Natural killer cell (primary cell): ENCODE results near the gene NDUFA5. TPM values are rescaled to one million over a fixed set of nuclear protein-coding genes. Genes with fewer than 3 reads are reported as not detected.
"Not testable (repeated sequence)": the region's sequence is repeated elsewhere in the genome, so short reads cannot be mapped to it uniquely, and the experiment has no call there.

Experiments
- ATAC-seq, 3 donors: fragments of 150-1000 bp in 2 of 3; fragments of 200-7000 bp in 1 of 3; cut with Tn5 transposase; 1 replicate in 1 of 3; 2 replicates in 2 of 3; pipeline ENCODE4 v1.10.0; 2021; ENCODE audit warnings: mild to moderate bottlenecking in 2 of 3, moderate library complexity in 2 of 3
- DNase-seq, 2 donors: peaks; one replicate each; pipeline versions ENCODE4 v3.0.0 to v3.0.0-alpha.2; 2013 to 2021; ENCODE audit warnings: mixed read lengths in 1 of 2
- H3K27ac ChIP-seq: one replicate; pipeline ENCODE4 v1.5.1; 2013; ENCODE audit warnings: mild to moderate bottlenecking, low read length
- H3K27me3 ChIP-seq: one replicate; pipeline ENCODE4 v1.6.1; 2013; ENCODE audit warnings: low read length; ENCODE audit not compliant: control insufficient read depth, insufficient read depth
- H3K36me3 ChIP-seq: one replicate; pipeline ENCODE4 v1.6.1; 2013; ENCODE audit warnings: low read length; ENCODE audit not compliant: control insufficient read depth, insufficient read depth
- H3K4me1 ChIP-seq: one replicate; pipeline ENCODE4 v1.6.1; 2013; ENCODE audit warnings: low read length; ENCODE audit not compliant: control insufficient read depth, insufficient read depth
- H3K4me3 ChIP-seq: one replicate; pipeline ENCODE4 v1.5.1; 2013; ENCODE audit warnings: low read length
- H3K9me3 ChIP-seq: one replicate; pipeline ENCODE4 v1.6.1; 2013; ENCODE audit warnings: low read length; ENCODE audit not compliant: control insufficient read depth, insufficient read depth
- H3K27ac Mint-ChIP-seq, 2 donors: one replicate each; pipeline ENCODE4 v1.8.0; 2022; ENCODE audit warnings: mild to moderate bottlenecking in 2 of 2, mixed read lengths in 2 of 2, moderate library complexity in 1 of 2
- H3K27me3 Mint-ChIP-seq, 2 donors: one replicate each; pipeline ENCODE4 v1.8.0; 2022; ENCODE audit warnings: low read depth in 2 of 2, mixed read lengths in 2 of 2
- H3K36me3 Mint-ChIP-seq: one replicate; pipeline ENCODE4 v1.8.0; 2022; ENCODE audit warnings: mixed read lengths
- H3K4me1 Mint-ChIP-seq, 2 donors: one replicate each; pipeline ENCODE4 v1.8.0; 2022; ENCODE audit warnings: mixed read lengths in 2 of 2
- H3K4me3 Mint-ChIP-seq: one replicate; pipeline ENCODE4 v1.8.0; 2022; ENCODE audit warnings: mild to moderate bottlenecking, moderate library complexity, mixed read lengths
- H3K9me3 Mint-ChIP-seq, 2 donors: one replicate each; pipeline ENCODE4 v1.8.0; 2022; ENCODE audit warnings: mixed read lengths in 2 of 2
- CTCF ChIP-seq: fragments of 200-600 bp; IDR thresholded peaks from one replicate; pipeline ENCODE4 v1.8.0; 2022; ENCODE audit warnings: antibody characterized with exemption
- WGBS: methylation state at CpG from one replicate; pipeline ENCODE4 v1.1.7; 2013; ENCODE audit warnings: missing lambda C conversion rate; ENCODE audit not compliant: insufficient coverage; 5-methylcytosine and 5-hydroxymethylcytosine counted together
- intact Hi-C: fragments of 100-400 bp; cut with micrococcal nuclease; formaldehyde crosslinking; loops from one replicate; pipeline ENCODE4 v1.14.2; 2022
- total RNA-seq, 4 donors: library from RNA; stranded (reverse); fragments of 120-200 nt in 1 of 4; gene quantifications; one replicate each; pipeline versions ENCODE4 v1.2.3 to v1.2.4, GENCODE V29; 2013 to 2022

The NDUFA5 gene
- total RNA-seq, 3 donors from 2014 or later (not counting 1 experiment from before 2014, with no cell fraction given) = 46.0 to 51.2 (median 50.4) TPM

- no peak overlapping the region for H3K4me3 ChIP-seq
- H3K36me3 ChIP-seq = no peaks in the 10 kb centered on the region
- no peak overlapping the region for H3K27ac ChIP-seq
- peaks cover 2% of the 10 kb centered on the region for H3K27me3 ChIP-seq
- intact Hi-C loops = no loop called here
- TF ChIP-seq CTCF = no peak
- Mint-ChIP-seq H3K27ac (peak overlapping the region; percentile 88 to 94), H3K9me3 (no peaks in the 10 kb centered on the region), H3K36me3 (no peaks in the 10 kb centered on the region), H3K27me3 (peaks cover 6% of the 10 kb centered on the region in 2 donors), H3K4me1 (peaks cover 18 to 25% of the 10 kb centered on the region in 2 donors), H3K4me3 (peak overlapping the region; percentile 97)
- H3K9me3 ChIP-seq = no peaks in the 10 kb centered on the region
- DNase-seq = no peak
- no peak for ATAC-seq
- H3K4me1 ChIP-seq = peaks cover 18% of the 10 kb centered on the region
- WGBS = 80% methylated on average over 1 of the region's 3 CpGs
Observed at GRCh38 chr7:123533553-123533917, 24.1 kb downstream of the NDUFA5 start.

GRCh38 chr7:123532788-123533552 lies 24.6 kb downstream of the NDUFA5 start:
- H3K27ac ChIP-seq, intact Hi-C loops: not testable (repeated sequence)
- H3K4me3 ChIP-seq = peak overlapping the region; percentile 16

GRCh38 chr7:123532343-123532742 lies 25.3 kb downstream of the NDUFA5 start:
- H3K36me3 Mint-ChIP-seq, ATAC-seq, H3K27ac ChIP-seq, H3K9me3 Mint-ChIP-seq, DNase-seq, H3K27me3 Mint-ChIP-seq, H3K27me3 ChIP-seq, H3K9me3 ChIP-seq, H3K36me3 ChIP-seq, intact Hi-C loops: not testable (repeated sequence)
- H3K4me3 Mint-ChIP-seq = peak overlapping the region; percentile 72
- peaks cover 18 to 25% of the 10 kb centered on the region in 2 donors for H3K4me1 Mint-ChIP-seq
- Histone ChIP-seq H3K4me1 (peaks cover 18% of the 10 kb centered on the region), H3K4me3 (peak overlapping the region; percentile 7)
- peak overlapping the region in 1 of 2 donors; percentile 54 for H3K27ac Mint-ChIP-seq
- 27% methylated on average over 3 of the region's 14 CpGs for WGBS

More at GRCh38 chr7:123532788-123533552, 24.6 kb downstream of the NDUFA5 start:
- peaks cover 18% of the 10 kb centered on the region for H3K4me1 ChIP-seq
- H3K36me3 ChIP-seq, H3K9me3 Mint-ChIP-seq, H3K9me3 ChIP-seq, H3K27me3 ChIP-seq, H3K36me3 Mint-ChIP-seq, H3K27me3 Mint-ChIP-seq: not testable (repeated sequence)
- peak; percentile 28 to 55 for DNase-seq
- H3K4me1 Mint-ChIP-seq = peaks cover 18 to 25% of the 10 kb centered on the region in 2 donors
- WGBS = 0% methylated on average over 15 of the region's 33 CpGs
- H3K4me3 Mint-ChIP-seq = peak overlapping the region; percentile 97
- H3K27ac Mint-ChIP-seq = peak overlapping the region; percentile 88 to 94
- ATAC-seq = peak in 2 of 3 donors; percentile 12 to 32

- H3K9me3 Mint-ChIP-seq, H3K27ac Mint-ChIP-seq, H3K4me3 ChIP-seq, H3K36me3 ChIP-seq, H3K27me3 ChIP-seq, ATAC-seq, intact Hi-C loops, H3K4me3 Mint-ChIP-seq, DNase-seq, H3K9me3 ChIP-seq, H3K36me3 Mint-ChIP-seq, H3K27ac ChIP-seq: not testable (repeated sequence)
- WGBS = 96% methylated on average over 13 of the region's 13 CpGs
- H3K4me1 Mint-ChIP-seq = peaks cover 18 to 23% of the 10 kb centered on the region in 2 donors
- H3K27me3 Mint-ChIP-seq = peaks cover 6 to 16% of the 10 kb centered on the region in 2 donors
- H3K4me1 ChIP-seq = peaks cover 12% of the 10 kb centered on the region
Observed at GRCh38 chr7:123530035-123530591, 27.5 kb downstream of the NDUFA5 start.

- Histone ChIP-seq H3K4me1 (peaks cover 5% of the 10 kb centered on the region), H3K36me3 (no peaks in the 10 kb centered on the region), H3K27ac (no peak overlapping the region), H3K4me3 (no peak overlapping the region), H3K27me3 (peaks cover 2% of the 10 kb centered on the region), H3K9me3 (no peaks in the 10 kb centered on the region)
- Mint-ChIP-seq H3K36me3 (no peaks in the 10 kb centered on the region), H3K4me1 (peaks cover 7 to 10% of the 10 kb centered on the region in 2 donors), H3K27me3 (peaks cover 6 to 16% of the 10 kb centered on the region in 2 donors), H3K4me3 (no peak overlapping the region), H3K9me3 (no peaks in the 10 kb centered on the region), H3K27ac (no peak overlapping the region)
- no peak for TF ChIP-seq CTCF
- ATAC-seq = no peak
- no peak for DNase-seq
- WGBS = 99% methylated on average over 5 of the region's 5 CpGs
- intact Hi-C loops = no loop called here
Observed at GRCh38 chr7:123528265-123528664, 29.4 kb downstream of the NDUFA5 start.

- H3K27me3 ChIP-seq, H3K27ac ChIP-seq, H3K9me3 Mint-ChIP-seq, H3K4me1 ChIP-seq, H3K9me3 ChIP-seq, intact Hi-C loops, H3K4me3 ChIP-seq, H3K4me1 Mint-ChIP-seq, H3K36me3 ChIP-seq, H3K4me3 Mint-ChIP-seq, ATAC-seq, DNase-seq, H3K36me3 Mint-ChIP-seq, H3K27ac Mint-ChIP-seq: not testable (repeated sequence)
- WGBS = 93% methylated on average over 9 of the region's 24 CpGs
- H3K27me3 Mint-ChIP-seq = peaks cover 6 to 16% of the 10 kb centered on the region in 2 donors
Observed at GRCh38 chr7:123527712-123528225, 29.8 kb downstream of the NDUFA5 start.
